Renal cortical epithelial cell (primary cell): ENCODE results near the gene PRDX5. TPM values are rescaled to one million over a fixed set of nuclear protein-coding genes. Genes with fewer than 3 reads are reported as not detected.
A peak's percentile ranks its signal among the peaks of the same experiment; 100 is the strongest.

Experiments
- DNase-seq: peaks from one replicate; pipeline ENCODE4 v3.0.0-alpha.2; 2011; ENCODE audit warnings: low read depth
- total RNA-seq: library from RNA; depleted of rRNA; stranded (reverse); fragments of >200 nt; gene quantifications from 2 replicates; pipeline ENCODE4 v1.2.3, GENCODE V29; 2014

Gene PRDX5
- 209 and 400 TPM in 2 replicates for total RNA-seq

GRCh38 chr11:64317961-64318765, at the start of gene PRDX5:
PRDX5 (plus strand) TSS chr11:64318121; CDS start chr11:64318216, 95 bp downstream.
- DNase-seq, result peak; percentile 91

- peak; percentile 16 for DNase-seq
These were observed 48.9 kb upstream of the PRDX5 start for GRCh38 chr11:64268893-64269539.

- peak; percentile 99 for DNase-seq
These were observed 48.2 kb upstream of the PRDX5 start for GRCh38 chr11:64269540-64270220.

GRCh38 chr11:64275031-64275800, 42.7 kb upstream of the PRDX5 start:
- DNase-seq, result no peak

- DNase-seq, result no peak
These were observed 42.1 kb upstream of the PRDX5 start for GRCh38 chr11:64275841-64276240.

GRCh38 chr11:64276653-64277431, 41.1 kb upstream of the PRDX5 start:
- DNase-seq, result no peak

- DNase-seq, result no peak
These were observed 39.2 kb upstream of the PRDX5 start for GRCh38 chr11:64278576-64279190.

- DNase-seq, result no peak
These were observed 35.8 kb upstream of the PRDX5 start for GRCh38 chr11:64281957-64282770.

- no peak for DNase-seq
These were observed 34.8 kb upstream of the PRDX5 start for GRCh38 chr11:64283092-64283491.

GRCh38 chr11:64284048-64284961, 33.6 kb upstream of the PRDX5 start, which contains the start of gene BAD:
BAD (minus strand) TSS chr11:64284665; CDS start chr11:64284368, 297 bp downstream.
- DNase-seq, result peak; percentile 74

- DNase-seq, result peak; percentile 29
These were observed 32.7 kb upstream of the PRDX5 start, which contains the start of gene GPR137 for GRCh38 chr11:64284962-64285884. GPR137 (plus strand) TSS chr11:64285848; CDS start chr11:64286525, 677 bp downstream.

GRCh38 chr11:64285885-64286800, 31.8 kb upstream of the PRDX5 start:
- no peak for DNase-seq

- no peak for DNase-seq
These were observed 31.1 kb upstream of the PRDX5 start for GRCh38 chr11:64286801-64287159.

GRCh38 chr11:64287676-64288352, 30.1 kb upstream of the PRDX5 start:
- DNase-seq, result no peak

GRCh38 chr11:64288353-64288750, 29.6 kb upstream of the PRDX5 start:
- no peak for DNase-seq
